DOHH2 (cell line): ENCODE measurements around the gene MBD2.
A peak's percentile ranks its signal among the peaks of the same experiment; 100 is the strongest.

Experiments used
- H3F3A ChIP-seq: fragments of 200-600 bp; sonication (generic), shearing (Covaris generic); 2 replicates; pipeline ENCODE4 v1.6.0; 2016; ENCODE audit warnings: antibody characterized with exemption, mild to moderate bottlenecking; ENCODE audit not compliant: control insufficient read depth, insufficient read depth
- H3K27ac ChIP-seq: fragments of 200-600 bp; sonication (generic); 2 replicates; pipeline ENCODE4 v1.5.1; 2014; ENCODE audit warnings: low read depth, mild to moderate bottlenecking, low read length, moderate library complexity
- H3K27me3 ChIP-seq: fragments of 200-600 bp; sonication (generic); 2 replicates; pipeline ENCODE4 v1.6.1; 2014; ENCODE audit warnings: mild to moderate bottlenecking, low read length, mixed read lengths; ENCODE audit not compliant: control insufficient read depth
- H3K36me3 ChIP-seq: fragments of 200-600 bp; sonication (generic); 2 replicates; pipeline ENCODE4 v1.6.1; 2014; ENCODE audit warnings: mild to moderate bottlenecking, low read length, moderate library complexity, mixed read lengths; ENCODE audit not compliant: control insufficient read depth
- H3K4me1 ChIP-seq: fragments of 200-600 bp; sonication (generic); 2 replicates; pipeline ENCODE4 v1.6.1; 2014; ENCODE audit warnings: mild to moderate bottlenecking, low read length, mixed read lengths; ENCODE audit not compliant: control insufficient read depth
- H3K4me2 ChIP-seq: fragments of 200-600 bp; sonication (generic); 2 replicates; pipeline ENCODE4 v1.6.0; 2014; ENCODE audit warnings: mild to moderate bottlenecking, low read length, moderate library complexity
- H3K4me3 ChIP-seq: fragments of 200-600 bp; sonication (generic); 2 replicates; pipeline ENCODE4 v1.5.1; 2014; ENCODE audit warnings: mild to moderate bottlenecking, low read length, mixed read lengths
- H3K79me2 ChIP-seq: fragments of 200-600 bp; sonication (generic); 2 replicates; pipeline ENCODE4 v1.6.1; 2014; ENCODE audit warnings: mild to moderate bottlenecking, low read length, mixed read lengths; ENCODE audit not compliant: control insufficient read depth
- H3K9me2 ChIP-seq: fragments of 200-600 bp; sonication (generic); replicated peaks from 2 replicates; pipeline ENCODE4 v1.6.1; 2014; ENCODE audit warnings: mild to moderate bottlenecking, low read length, mixed read lengths; ENCODE audit not compliant: control insufficient read depth
- H3K9me3 ChIP-seq: fragments of 200-600 bp; sonication (generic); 2 replicates; pipeline ENCODE4 v1.6.1; 2014; ENCODE audit warnings: antibody characterized with exemption, low read length, mixed read lengths; ENCODE audit not compliant: control insufficient read depth, insufficient read depth
- H4K20me1 ChIP-seq: fragments of 200-600 bp; sonication (generic); 2 replicates; pipeline ENCODE4 v1.6.0; 2014; ENCODE audit warnings: low read depth, mild to moderate bottlenecking, antibody characterized with exemption, low read length, moderate library complexity; ENCODE audit not compliant: control insufficient read depth, insufficient read depth
- CTCF ChIP-seq: fragments of 200-600 bp; sonication (generic); IDR thresholded peaks from one replicate; pipeline ENCODE4 v1.5.1; 2014; ENCODE audit warnings: antibody characterized with exemption, mild to moderate bottlenecking, low read depth, low read length; ENCODE audit not compliant: poor library complexity, severe bottlenecking
- EZH2phosphoT487 ChIP-seq: fragments of 200-600 bp; sonication (generic); IDR thresholded peaks from 2 replicates; pipeline ENCODE4 v1.6.1; 2017; ENCODE audit warnings: borderline replicate concordance, mild to moderate bottlenecking, antibody characterized with exemption, low read length, moderate library complexity, mixed read lengths

MBD2 gene

GRCh38 chr18:54130631-54131030 is 93.8 kb downstream of the MBD2 start:
- peaks cover 24% of the 10 kb centered on the region for H3K4me1 ChIP-seq
- no peaks in the 10 kb centered on the region for H4K20me1 ChIP-seq
- no peaks in the 10 kb centered on the region for H3K27me3 ChIP-seq
- no peaks in the 10 kb centered on the region for H3K36me3 ChIP-seq
- H3K4me2 ChIP-seq, result no peak overlapping the region
- no peaks in the 10 kb centered on the region for H3K79me2 ChIP-seq
- no peaks in the 10 kb centered on the region for H3F3A ChIP-seq
- TF ChIP-seq EZH2phosphoT487 (no peak), CTCF (no peak)
- H3K4me3 ChIP-seq, result no peak overlapping the region
- no peaks in the 10 kb centered on the region for H3K9me3 ChIP-seq
- no peak overlapping the region for H3K27ac ChIP-seq
- no peaks in the 10 kb centered on the region for H3K9me2 ChIP-seq

GRCh38 chr18:54130177-54130576 is 94.3 kb downstream of the MBD2 start:
- H3K4me1 ChIP-seq, result peaks cover 28% of the 10 kb centered on the region
- H3K9me3 ChIP-seq, result no peaks in the 10 kb centered on the region
- H3K36me3 ChIP-seq, result no peaks in the 10 kb centered on the region
- no peaks in the 10 kb centered on the region for H3K27me3 ChIP-seq
- H3F3A ChIP-seq, result no peaks in the 10 kb centered on the region
- H3K9me2 ChIP-seq, result no peaks in the 10 kb centered on the region
- peak overlapping the region; percentile 30; the same call in 1 of the 2 replicates for H3K4me2 ChIP-seq
- H3K79me2 ChIP-seq, result no peaks in the 10 kb centered on the region
- TF ChIP-seq CTCF (no peak), EZH2phosphoT487 (no peak)
- H3K27ac ChIP-seq, result no peak overlapping the region
- H4K20me1 ChIP-seq, result no peaks in the 10 kb centered on the region
- H3K4me3 ChIP-seq, result no peak overlapping the region

- H3K9me2 ChIP-seq, result no peaks in the 10 kb centered on the region
- peak overlapping the region; percentile 30 for H3K4me2 ChIP-seq
These were observed 94.9 kb downstream of the MBD2 start for GRCh38 chr18:54129448-54130067.

More at GRCh38 chr18:54129448-54130067, 94.9 kb downstream of the MBD2 start:
- Histone ChIP-seq H3K9me3 (no peaks in the 10 kb centered on the region), H3K4me3 (no peak overlapping the region), H3F3A (no peaks in the 10 kb centered on the region), H4K20me1 (no peaks in the 10 kb centered on the region), H3K79me2 (no peaks in the 10 kb centered on the region), H3K27ac (no peak overlapping the region), H3K27me3 (no peaks in the 10 kb centered on the region), H3K4me1 (peaks cover 28% of the 10 kb centered on the region), H3K36me3 (no peaks in the 10 kb centered on the region)
- no peak for TF ChIP-seq CTCF
- TF ChIP-seq EZH2phosphoT487, result no peak
